Testis (tissue), 3 donors: ENCODE measurements around the gene OCA2. TPM values are rescaled to one million over a fixed set of nuclear protein-coding genes. Genes with fewer than 3 reads are reported as not detected.

ENCODE experiments used
- DNase-seq: peaks from one replicate; pipeline ENCODE4 v3.0.0-alpha.2; 2019
- H3K27ac ChIP-seq, 2 donors: fragments of 200-600 bp; sonication (generic); one replicate each; pipeline ENCODE4 v1.5.1; 2019
- H3K27me3 ChIP-seq: fragments of 200-600 bp; sonication (generic); one replicate; pipeline ENCODE4 v1.5.1; 2019
- H3K36me3 ChIP-seq: fragments of 200-600 bp; sonication (generic); one replicate; pipeline ENCODE4 v1.5.1; 2017; ENCODE audit warnings: low read depth; ENCODE audit errors: missing control alignments
- H3K4me1 ChIP-seq: fragments of 200-600 bp; sonication (generic); one replicate; pipeline ENCODE4 v1.5.1; 2019
- H3K4me3 ChIP-seq, 2 donors: fragments of 200-600 bp; sonication (generic); one replicate each; pipeline ENCODE4 v1.5.1; 2017 to 2019
- H3K9me3 ChIP-seq: fragments of 200-600 bp; sonication (generic); one replicate; pipeline ENCODE4 v1.5.1; 2017
- CTCF ChIP-seq, 3 experiments: fragments of 450-650 bp in 2 of 3; fragments of 200-600 bp in 1 of 3; sonication (generic) in 1 of 3; IDR thresholded peaks; one replicate each; pipeline ENCODE4 v1.5.1; 2016 to 2019; ENCODE audit warnings: antibody characterized with exemption in 3 of 3, mild to moderate bottlenecking in 2 of 3, moderate library complexity in 1 of 3
- POLR2A ChIP-seq: fragments of 450-650 bp; IDR thresholded peaks from one replicate; pipeline ENCODE4 v1.6.1; 2017; ENCODE audit warnings: antibody characterized with exemption, mild to moderate bottlenecking, moderate library complexity
- WGBS, 2 donors: methylation state at CpG; one replicate each; pipeline ENCODE4 v1.1.5; 2018; 5-methylcytosine and 5-hydroxymethylcytosine counted together
- intact Hi-C: fragments of 100-400 bp; cut with DNase I; formaldehyde crosslinking; loops from one replicate; pipeline ENCODE4 v1.15.1; 2023; ENCODE audit warnings: low total_unique reads
- polyA plus RNA-seq: library from polyadenylated mRNA; stranded (reverse); fragments of 350-450 nt; fragmentation: Illumina TruSeq; extraction: RNeasy Lipid Tissue Mini Kit (QIAGEN cat#74804); gene quantifications from one replicate; pipeline ENCODE4 v1.2.3, GENCODE V29; 2014; ENCODE audit warnings: low read depth, low replicate concordance; ENCODE audit not compliant: insufficient read depth
- total RNA-seq, 2 donors: library from RNA; depleted of rRNA; stranded (reverse); fragments of >200 nt; gene quantifications; one replicate each; pipeline ENCODE4 v1.2.3, GENCODE V29; 2016

The OCA2 gene
- total and polyA plus RNA-seq, 3 donors from 2014 or later = 2.6 to 7.2 (median 4.5) TPM

GRCh38 chr15:27820232-27820631, 278.9 kb downstream of the OCA2 start:
- DNase-seq = no peak
- 79 to 92% methylated on average over 7 of the region's 7 CpGs for WGBS, 2 donors
- intact Hi-C loops = no loop called here
- no peaks in the 10 kb centered on the region for H3K9me3 ChIP-seq
- no peaks in the 10 kb centered on the region for H3K27me3 ChIP-seq
- H3K36me3 ChIP-seq = no peaks in the 10 kb centered on the region
- no peaks in the 10 kb centered on the region for H3K4me1 ChIP-seq
- no peak overlapping the region for H3K27ac ChIP-seq
- H3K4me3 ChIP-seq = no peak overlapping the region
- TF ChIP-seq POLR2A (no peak), CTCF (IDR thresholded peaks at IDR 0.05) (no peak)

- Histone ChIP-seq H3K27ac (no peak overlapping the region), H3K27me3 (no peaks in the 10 kb centered on the region), H3K9me3 (no peaks in the 10 kb centered on the region), H3K36me3 (no peaks in the 10 kb centered on the region), H3K4me3 (no peak overlapping the region), H3K4me1 (no peaks in the 10 kb centered on the region)
- DNase-seq = no peak
- 88 to 93% methylated on average over 3 of the region's 3 CpGs for WGBS, 2 donors
- intact Hi-C loops = no loop called here
- TF ChIP-seq CTCF (IDR thresholded peaks at IDR 0.05) = no peak
- no peak for TF ChIP-seq POLR2A
Observed at GRCh38 chr15:27817258-27817657, 281.9 kb downstream of the OCA2 start.

GRCh38 chr15:27816790-27817189, 282.3 kb downstream of the OCA2 start:
- no peak for DNase-seq
- intact Hi-C loops = no loop called here
- H3K27ac ChIP-seq = no peak overlapping the region
- no peak overlapping the region for H3K4me3 ChIP-seq
- H3K9me3 ChIP-seq = no peaks in the 10 kb centered on the region
- no peaks in the 10 kb centered on the region for H3K27me3 ChIP-seq
- H3K4me1 ChIP-seq = no peaks in the 10 kb centered on the region
- no peaks in the 10 kb centered on the region for H3K36me3 ChIP-seq
- TF ChIP-seq CTCF (IDR thresholded peaks at IDR 0.05) (no peak), POLR2A (no peak)
- 90 to 93% methylated on average over 8 of the region's 8 CpGs for WGBS, 2 donors

- TF ChIP-seq CTCF (IDR thresholded peaks at IDR 0.05) (no peak), POLR2A (no peak)
- no peaks in the 10 kb centered on the region for H3K27me3 ChIP-seq
- no peak for DNase-seq
- no peaks in the 10 kb centered on the region for H3K9me3 ChIP-seq
- no peak overlapping the region for H3K4me3 ChIP-seq
- intact Hi-C loops = no loop called here
- H3K4me1 ChIP-seq = no peaks in the 10 kb centered on the region
- H3K36me3 ChIP-seq = no peaks in the 10 kb centered on the region
- WGBS, 2 donors = 77 to 89% methylated on average over 8 of the region's 8 CpGs
- H3K27ac ChIP-seq = no peak overlapping the region
Observed at GRCh38 chr15:27815035-27815434, 284.1 kb downstream of the OCA2 start.

GRCh38 chr15:27813139-27813538, 286.0 kb downstream of the OCA2 start:
- no peak for DNase-seq
- intact Hi-C loops = no loop called here
- no peaks in the 10 kb centered on the region for H3K27me3 ChIP-seq
- 93 to 100% methylated on average over 2 of the region's 2 CpGs for WGBS, 2 donors
- H3K9me3 ChIP-seq = no peaks in the 10 kb centered on the region
- H3K36me3 ChIP-seq = no peaks in the 10 kb centered on the region
- TF ChIP-seq POLR2A = no peak
- no peak for TF ChIP-seq CTCF (IDR thresholded peaks at IDR 0.05)
- no peak overlapping the region for H3K4me3 ChIP-seq
- H3K27ac ChIP-seq = no peak overlapping the region
- no peaks in the 10 kb centered on the region for H3K4me1 ChIP-seq
